Measurements from ENCODE around the gene LKAAEAR1. TPM values are rescaled to one million over a fixed set of nuclear protein-coding genes. Genes with fewer than 3 reads are reported as not detected.

Gene LKAAEAR1
- total and polyA plus RNA-seq, 9 of the 15 experiments (the other 6 are each of a cell fraction or from before 2014, with no cell fraction given) = not detected

DNA sequence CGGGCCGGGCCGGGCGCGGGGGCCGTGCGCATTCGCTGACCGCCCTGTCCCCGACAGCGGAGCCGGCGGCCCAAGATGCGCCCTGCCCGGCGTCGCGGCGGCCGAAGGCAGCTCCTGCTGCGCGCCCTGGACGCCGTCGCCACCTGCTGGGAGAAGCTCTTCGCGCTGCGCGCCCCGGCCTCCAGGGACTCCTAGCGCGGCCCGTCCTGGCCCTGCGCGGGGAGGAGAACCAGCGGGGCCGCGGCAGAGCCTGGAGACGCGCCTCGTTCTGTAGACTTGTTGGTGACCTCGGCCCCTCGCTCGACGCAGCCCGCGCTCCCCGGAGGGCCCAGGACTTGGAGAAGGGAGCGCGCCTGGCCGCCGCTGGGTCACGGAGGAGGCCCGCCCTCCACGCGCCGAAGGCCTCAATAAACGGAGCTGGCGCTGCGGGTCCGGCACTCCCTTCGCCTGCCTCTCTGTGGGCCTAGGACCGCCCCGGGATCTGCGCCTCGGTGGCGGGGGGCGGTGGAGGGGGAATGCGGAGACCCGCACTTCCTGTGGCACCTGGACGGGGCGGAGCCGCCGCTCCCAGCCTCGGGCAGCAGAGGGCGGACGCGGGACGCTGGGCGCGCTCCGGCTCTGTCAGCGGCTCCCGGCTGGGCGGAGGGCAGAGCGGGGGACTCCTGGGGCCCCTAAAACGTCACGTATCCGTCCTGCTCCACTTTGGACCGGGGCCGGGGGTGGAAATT, 45.5 kb downstream of the LKAAEAR1 start (continued):
- TF ChIP-seq ZNF507 (tag; conservative IDR thresholded peaks at IDR 0.05) = no peak
- TF ChIP-seq, protein P1, sequence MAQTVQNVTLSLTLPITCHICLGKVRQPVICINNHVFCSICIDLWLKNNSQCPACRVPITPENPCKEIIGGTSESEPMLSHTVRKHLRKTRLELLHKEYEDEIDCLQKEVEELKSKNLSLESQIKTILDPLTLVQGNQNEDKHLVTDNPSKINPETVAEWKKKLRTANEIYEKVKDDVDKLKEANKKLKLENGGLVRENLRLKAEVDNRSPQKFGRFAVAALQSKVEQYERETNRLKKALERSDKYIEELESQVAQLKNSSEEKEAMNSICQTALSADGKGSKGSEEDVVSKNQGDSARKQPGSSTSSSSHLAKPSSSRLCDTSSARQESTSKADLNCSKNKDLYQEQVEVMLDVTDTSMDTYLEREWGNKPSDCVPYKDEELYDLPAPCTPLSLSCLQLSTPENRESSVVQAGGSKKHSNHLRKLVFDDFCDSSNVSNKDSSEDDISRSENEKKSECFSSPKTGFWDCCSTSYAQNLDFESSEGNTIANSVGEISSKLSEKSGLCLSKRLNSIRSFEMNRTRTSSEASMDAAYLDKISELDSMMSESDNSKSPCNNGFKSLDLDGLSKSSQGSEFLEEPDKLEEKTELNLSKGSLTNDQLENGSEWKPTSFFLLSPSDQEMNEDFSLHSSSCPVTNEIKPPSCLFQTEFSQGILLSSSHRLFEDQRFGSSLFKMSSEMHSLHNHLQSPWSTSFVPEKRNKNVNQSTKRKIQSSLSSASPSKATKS (CRISPR knock-in tag; IDR thresholded peaks at IDR 0.05) = no peak
- peak; percentile 64; the same call in 1 of the 2 replicates for TF ChIP-seq ZNF263 (CRISPR knock-in tag; IDR thresholded peaks at IDR 0.05; ENCODE audit: borderline replicate concordance)
- TF ChIP-seq MTA2 (IDR thresholded peaks at IDR 0.05; ENCODE audit: low read depth) = no peak
- no peak for TF ChIP-seq PHB2 (IDR thresholded peaks at IDR 0.05; ENCODE audit: low read depth)
- TF ChIP-seq BACH1 (tag; IDR thresholded peaks at IDR 0.05) = no peak
- TF ChIP-seq ZNF124 (CRISPR knock-in tag; IDR thresholded peaks at IDR 0.05) = no peak
- TF ChIP-seq, protein P2, sequence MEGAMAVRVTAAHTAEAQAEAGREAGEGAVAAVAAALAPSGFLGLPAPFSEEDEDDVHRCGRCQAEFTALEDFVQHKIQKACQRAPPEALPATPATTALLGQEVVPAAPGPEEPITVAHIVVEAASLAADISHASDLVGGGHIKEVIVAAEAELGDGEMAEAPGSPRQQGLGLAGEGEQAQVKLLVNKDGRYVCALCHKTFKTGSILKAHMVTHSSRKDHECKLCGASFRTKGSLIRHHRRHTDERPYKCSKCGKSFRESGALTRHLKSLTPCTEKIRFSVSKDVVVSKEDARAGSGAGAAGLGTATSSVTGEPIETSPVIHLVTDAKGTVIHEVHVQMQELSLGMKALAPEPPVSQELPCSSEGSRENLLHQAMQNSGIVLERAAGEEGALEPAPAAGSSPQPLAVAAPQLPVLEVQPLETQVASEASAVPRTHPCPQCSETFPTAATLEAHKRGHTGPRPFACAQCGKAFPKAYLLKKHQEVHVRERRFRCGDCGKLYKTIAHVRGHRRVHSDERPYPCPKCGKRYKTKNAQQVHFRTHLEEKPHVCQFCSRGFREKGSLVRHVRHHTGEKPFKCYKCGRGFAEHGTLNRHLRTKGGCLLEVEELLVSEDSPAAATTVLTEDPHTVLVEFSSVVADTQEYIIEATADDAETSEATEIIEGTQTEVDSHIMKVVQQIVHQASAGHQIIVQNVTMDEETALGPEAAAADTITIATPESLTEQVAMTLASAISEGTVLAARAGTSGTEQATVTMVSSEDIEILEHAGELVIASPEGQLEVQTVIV (CRISPR knock-in tag; IDR thresholded peaks at IDR 0.05; ENCODE audit: borderline replicate concordance) = no peak
- TF ChIP-seq HNRNPL (IDR thresholded peaks at IDR 0.05; ENCODE audit: low read depth, low read length) = no peak
- no peak for TF ChIP-seq ZZZ3 (IDR thresholded peaks at IDR 0.05)
- TF ChIP-seq, protein P3, sequence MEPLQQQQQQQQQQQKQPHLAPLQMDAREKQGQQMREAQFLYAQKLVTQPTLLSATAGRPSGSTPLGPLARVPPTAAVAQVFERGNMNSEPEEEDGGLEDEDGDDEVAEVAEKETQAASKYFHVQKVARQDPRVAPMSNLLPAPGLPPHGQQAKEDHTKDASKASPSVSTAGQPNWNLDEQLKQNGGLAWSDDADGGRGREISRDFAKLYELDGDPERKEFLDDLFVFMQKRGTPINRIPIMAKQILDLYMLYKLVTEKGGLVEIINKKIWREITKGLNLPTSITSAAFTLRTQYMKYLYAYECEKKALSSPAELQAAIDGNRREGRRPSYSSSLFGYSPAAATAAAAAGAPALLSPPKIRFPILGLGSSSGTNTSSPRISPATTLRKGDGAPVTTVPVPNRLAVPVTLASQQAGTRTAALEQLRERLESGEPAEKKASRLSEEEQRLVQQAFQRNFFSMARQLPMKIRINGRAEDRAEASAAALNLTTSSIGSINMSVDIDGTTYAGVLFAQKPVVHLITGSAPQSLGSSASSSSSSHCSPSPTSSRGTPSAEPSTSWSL (CRISPR knock-in tag; IDR thresholded peaks at IDR 0.05; ENCODE audit: borderline replicate concordance) = no peak
- 0 out of 2 replicates have a peak, but pooled peaks have one; percentile 18 for TF ChIP-seq ZEB2 (IDR thresholded peaks at IDR 0.05)
- no peak for TF ChIP-seq NCOA2 (IDR thresholded peaks at IDR 0.05; ENCODE audit: partially characterized antibody in 2 of 2)
- TF ChIP-seq, protein P4, sequence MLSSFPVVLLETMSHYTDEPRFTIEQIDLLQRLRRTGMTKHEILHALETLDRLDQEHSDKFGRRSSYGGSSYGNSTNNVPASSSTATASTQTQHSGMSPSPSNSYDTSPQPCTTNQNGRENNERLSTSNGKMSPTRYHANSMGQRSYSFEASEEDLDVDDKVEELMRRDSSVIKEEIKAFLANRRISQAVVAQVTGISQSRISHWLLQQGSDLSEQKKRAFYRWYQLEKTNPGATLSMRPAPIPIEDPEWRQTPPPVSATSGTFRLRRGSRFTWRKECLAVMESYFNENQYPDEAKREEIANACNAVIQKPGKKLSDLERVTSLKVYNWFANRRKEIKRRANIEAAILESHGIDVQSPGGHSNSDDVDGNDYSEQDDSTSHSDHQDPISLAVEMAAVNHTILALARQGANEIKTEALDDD (IDR thresholded peaks at IDR 0.05) = no peak
- no peak for TF ChIP-seq ZC3H11A (IDR thresholded peaks at IDR 0.05; ENCODE audit: low read depth, low read length)
- TF ChIP-seq SMARCA4 (IDR thresholded peaks at IDR 0.05) = no peak
- TF ChIP-seq RBM14 (IDR thresholded peaks at IDR 0.05; ENCODE audit: borderline replicate concordance, insufficient read depth, low read depth, low read length) = no peak
- TF ChIP-seq RBFOX2 (IDR thresholded peaks at IDR 0.05; ENCODE audit: low read depth, low read length) = peak; percentile 83
- no peak for TF ChIP-seq TRIM24 (IDR thresholded peaks at IDR 0.05)
- peak; percentile 40 for TF ChIP-seq SMC3 (conservative IDR thresholded peaks at IDR 0.05; ENCODE audit: insufficient read depth, low read depth, low read length)
- TF ChIP-seq, protein P5, sequence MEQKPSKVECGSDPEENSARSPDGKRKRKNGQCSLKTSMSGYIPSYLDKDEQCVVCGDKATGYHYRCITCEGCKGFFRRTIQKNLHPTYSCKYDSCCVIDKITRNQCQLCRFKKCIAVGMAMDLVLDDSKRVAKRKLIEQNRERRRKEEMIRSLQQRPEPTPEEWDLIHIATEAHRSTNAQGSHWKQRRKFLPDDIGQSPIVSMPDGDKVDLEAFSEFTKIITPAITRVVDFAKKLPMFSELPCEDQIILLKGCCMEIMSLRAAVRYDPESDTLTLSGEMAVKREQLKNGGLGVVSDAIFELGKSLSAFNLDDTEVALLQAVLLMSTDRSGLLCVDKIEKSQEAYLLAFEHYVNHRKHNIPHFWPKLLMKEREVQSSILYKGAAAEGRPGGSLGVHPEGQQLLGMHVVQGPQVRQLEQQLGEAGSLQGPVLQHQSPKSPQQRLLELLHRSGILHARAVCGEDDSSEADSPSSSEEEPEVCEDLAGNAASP (IDR thresholded peaks at IDR 0.05) = no peak

Data from K562 (cell line).